ENCODE results near the gene TXNDC2. TPM values are rescaled to one million over a fixed set of nuclear protein-coding genes. Genes with fewer than 3 reads are reported as not detected.

TXNDC2 gene
- total RNA-seq, 2 donors from 2014 or later = 0.35 to 8.8 TPM

DNA sequence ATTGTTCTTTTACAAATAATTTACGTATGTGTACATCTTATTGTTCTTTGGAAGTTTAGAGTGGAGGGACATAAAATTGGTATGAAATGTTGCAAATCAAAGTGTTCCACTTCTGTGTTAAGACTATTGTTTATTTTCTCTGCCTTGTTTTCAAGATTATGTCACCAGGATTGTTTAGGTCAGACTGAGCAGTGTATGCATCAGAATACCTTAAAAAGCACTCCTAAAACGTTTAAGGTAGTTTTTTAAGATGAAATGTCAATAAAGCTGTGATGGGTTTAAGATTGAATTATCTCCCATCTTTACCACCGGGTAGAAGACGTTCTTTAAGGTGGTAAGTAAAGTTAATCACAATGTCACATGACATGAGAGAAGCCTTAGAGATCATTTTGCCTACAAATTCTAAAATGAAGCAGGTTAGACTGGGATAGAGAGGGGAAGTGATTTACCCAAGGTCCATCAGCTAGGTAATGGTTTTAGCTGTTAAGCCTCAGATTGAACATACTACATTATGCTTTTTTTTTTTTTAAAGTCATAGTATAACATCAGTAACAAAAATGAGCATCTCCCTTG lies 38.7 kb downstream of the TXNDC2 start:
- ATAC-seq (ENCODE audit: insufficient number of reproducible peaks, low FRiP score, low read depth) (no peak), DNase-seq (ENCODE audit: low spot score) (no peak)
- peaks cover 72 to 93% of the 10 kb centered on the region in 2 donors for H3K4me1 ChIP-seq (ENCODE audit: control insufficient read depth in 1 of 2, low read depth in 2 of 2)
- TF ChIP-seq, protein P1, sequence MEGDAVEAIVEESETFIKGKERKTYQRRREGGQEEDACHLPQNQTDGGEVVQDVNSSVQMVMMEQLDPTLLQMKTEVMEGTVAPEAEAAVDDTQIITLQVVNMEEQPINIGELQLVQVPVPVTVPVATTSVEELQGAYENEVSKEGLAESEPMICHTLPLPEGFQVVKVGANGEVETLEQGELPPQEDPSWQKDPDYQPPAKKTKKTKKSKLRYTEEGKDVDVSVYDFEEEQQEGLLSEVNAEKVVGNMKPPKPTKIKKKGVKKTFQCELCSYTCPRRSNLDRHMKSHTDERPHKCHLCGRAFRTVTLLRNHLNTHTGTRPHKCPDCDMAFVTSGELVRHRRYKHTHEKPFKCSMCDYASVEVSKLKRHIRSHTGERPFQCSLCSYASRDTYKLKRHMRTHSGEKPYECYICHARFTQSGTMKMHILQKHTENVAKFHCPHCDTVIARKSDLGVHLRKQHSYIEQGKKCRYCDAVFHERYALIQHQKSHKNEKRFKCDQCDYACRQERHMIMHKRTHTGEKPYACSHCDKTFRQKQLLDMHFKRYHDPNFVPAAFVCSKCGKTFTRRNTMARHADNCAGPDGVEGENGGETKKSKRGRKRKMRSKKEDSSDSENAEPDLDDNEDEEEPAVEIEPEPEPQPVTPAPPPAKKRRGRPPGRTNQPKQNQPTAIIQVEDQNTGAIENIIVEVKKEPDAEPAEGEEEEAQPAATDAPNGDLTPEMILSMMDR (IDR thresholded peaks at IDR 0.05) = no peak
- H3K27ac ChIP-seq = peak overlapping the region; percentile 48 to 83
- H3K9me3 ChIP-seq = no peaks in the 10 kb centered on the region
- H3K27me3 ChIP-seq (replicated peaks; ENCODE audit: insufficient read depth) = no peaks in the 10 kb centered on the region
- peak overlapping the region; percentile 34 for H3K4me3 ChIP-seq
- no peaks in the 10 kb centered on the region for H3K36me3 ChIP-seq

DNA sequence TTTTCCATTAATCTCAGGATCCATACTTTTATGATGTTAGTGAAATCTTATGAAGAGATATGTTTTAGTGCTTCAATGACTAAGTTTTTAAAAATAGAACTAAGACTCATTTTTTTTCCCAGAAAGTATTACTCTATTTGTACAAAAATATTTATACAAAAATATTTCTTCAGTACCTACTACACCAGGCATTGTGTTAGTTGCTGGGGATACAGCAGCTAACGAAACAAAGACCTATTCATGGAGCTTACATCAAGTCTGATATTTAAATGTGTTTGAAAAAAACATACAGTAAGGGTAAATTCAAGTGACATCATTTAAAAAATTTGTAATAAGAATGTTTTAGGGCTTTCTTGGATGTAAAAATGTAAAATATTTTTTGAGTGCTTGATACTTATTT lies 39.6 kb downstream of the TXNDC2 start:
- peak; percentile 90 for ATAC-seq (ENCODE audit: insufficient number of reproducible peaks, low FRiP score, low read depth)
- H3K4me1 ChIP-seq (ENCODE audit: control insufficient read depth in 1 of 2, low read depth in 2 of 2) = peaks cover 66 to 92% of the 10 kb centered on the region in 2 donors
- H3K27ac ChIP-seq = peak overlapping the region; percentile 48 to 83

DNA sequence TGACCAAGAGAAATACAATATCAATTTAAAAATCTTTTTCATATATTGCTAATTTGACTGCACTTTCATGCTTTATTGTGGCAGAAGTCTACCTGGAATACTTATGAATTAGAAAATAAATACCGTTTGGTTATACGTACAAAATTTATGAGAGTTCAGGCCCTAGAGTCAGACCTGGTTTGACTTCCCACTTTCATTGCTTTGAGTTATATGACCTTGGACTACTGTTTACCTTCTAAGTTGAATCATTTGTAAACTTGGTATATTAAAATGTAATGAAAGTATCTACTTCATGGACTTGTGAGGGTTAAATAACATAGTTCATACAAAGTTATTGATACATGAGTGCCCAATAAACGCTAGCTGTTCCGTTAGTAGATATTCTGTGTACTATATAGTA lies 40.0 kb downstream of the TXNDC2 start:
- no peak for ATAC-seq (ENCODE audit: insufficient number of reproducible peaks, low FRiP score, low read depth)
- H3K36me3 ChIP-seq = no peaks in the 10 kb centered on the region
- DNase-seq (ENCODE audit: low spot score) = no peak
- H3K9me3 ChIP-seq = no peaks in the 10 kb centered on the region
- peak overlapping the region; percentile 36 for H3K4me3 ChIP-seq
- peak overlapping the region; percentile 33 to 83 for H3K27ac ChIP-seq
- TF ChIP-seq, protein P1 (IDR thresholded peaks at IDR 0.05) = no peak
- no peaks in the 10 kb centered on the region for H3K27me3 ChIP-seq (replicated peaks; ENCODE audit: insufficient read depth)
- H3K4me1 ChIP-seq (ENCODE audit: control insufficient read depth in 1 of 2, low read depth in 2 of 2) = peaks cover 67 to 92% of the 10 kb centered on the region in 2 donors

More for the DNA sequence above, 39.6 kb downstream of the TXNDC2 start:
- H3K4me3 ChIP-seq = peak overlapping the region; percentile 36
- no peaks in the 10 kb centered on the region for H3K9me3 ChIP-seq
- no peaks in the 10 kb centered on the region for H3K36me3 ChIP-seq
- no peaks in the 10 kb centered on the region for H3K27me3 ChIP-seq (replicated peaks; ENCODE audit: insufficient read depth)
- TF ChIP-seq, protein P1 (IDR thresholded peaks at IDR 0.05) = no peak
- no peak for DNase-seq (ENCODE audit: low spot score)

DNA sequence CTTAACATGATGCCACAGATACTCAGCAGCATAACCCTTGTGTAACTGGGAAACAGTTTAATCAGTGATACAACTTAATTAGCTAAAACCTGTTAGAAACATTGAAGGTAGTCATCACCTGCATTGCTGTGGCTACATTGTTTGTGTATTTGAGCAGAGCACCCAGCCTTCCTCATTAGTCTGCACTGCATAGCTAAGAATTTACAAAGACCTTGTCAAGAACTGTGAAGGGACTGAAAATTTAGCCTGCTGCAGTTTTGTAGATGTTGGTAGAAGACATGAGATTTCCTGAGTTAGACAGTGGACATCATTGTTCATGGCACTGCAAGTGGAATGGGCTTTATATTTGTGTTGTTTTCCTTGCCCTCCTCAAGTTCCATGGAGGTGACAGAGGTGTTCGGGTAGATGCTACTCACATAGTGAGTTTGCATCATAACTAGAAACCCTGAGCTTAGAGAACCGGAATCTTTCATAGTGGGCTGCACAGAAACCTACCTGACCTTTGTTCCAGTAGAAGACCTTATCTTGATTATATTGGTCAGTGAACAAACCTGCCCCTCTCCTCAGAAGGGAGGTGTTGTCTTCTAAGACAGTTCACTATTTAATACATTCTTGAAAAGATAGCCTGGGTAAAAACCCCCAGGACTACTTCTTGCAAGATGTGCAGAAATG lies 40.6 kb downstream of the TXNDC2 start:
- TF ChIP-seq, protein P1 (IDR thresholded peaks at IDR 0.05) = no peak
- ATAC-seq (ENCODE audit: insufficient number of reproducible peaks, low FRiP score, low read depth) = no peak

DNA sequence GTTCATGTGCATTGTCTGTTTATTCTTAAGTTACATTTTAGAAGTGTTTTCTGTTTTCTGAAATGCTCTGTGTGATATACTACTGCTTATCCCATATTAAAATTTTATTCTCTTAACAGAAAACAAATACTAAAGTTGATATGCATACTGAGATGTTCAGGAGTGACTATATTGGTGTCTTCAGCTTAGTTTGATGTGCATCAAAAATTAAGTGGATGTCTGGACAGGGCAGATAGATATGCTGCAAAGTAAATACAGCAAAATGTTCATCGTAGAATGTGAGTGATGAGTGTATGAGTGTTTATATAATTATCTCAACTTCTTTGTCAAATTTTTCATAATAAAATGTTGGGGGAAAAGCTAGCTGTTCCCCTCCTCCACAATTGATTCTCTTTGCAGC lies 41.2 kb downstream of the TXNDC2 start:
- Histone ChIP-seq H3K27me3 (replicated peaks; ENCODE audit: insufficient read depth) (no peaks in the 10 kb centered on the region), H3K27ac (peak overlapping the region; percentile 33 to 83), H3K36me3 (no peaks in the 10 kb centered on the region), H3K4me1 (ENCODE audit: control insufficient read depth in 1 of 2, low read depth in 2 of 2) (peaks cover 70 to 95% of the 10 kb centered on the region in 2 donors), H3K9me3 (no peaks in the 10 kb centered on the region), H3K4me3 (peak overlapping the region; percentile 6)
- DNase-seq (ENCODE audit: low spot score) = no peak
- TF ChIP-seq, protein P1 (IDR thresholded peaks at IDR 0.05) = no peak
- ATAC-seq (ENCODE audit: insufficient number of reproducible peaks, low FRiP score, low read depth) = no peak

More for the DNA sequence above, 40.6 kb downstream of the TXNDC2 start:
- H3K27ac ChIP-seq = peak overlapping the region; percentile 33 to 83
- H3K4me1 ChIP-seq (ENCODE audit: control insufficient read depth in 1 of 2, low read depth in 2 of 2) = peaks cover 67 to 92% of the 10 kb centered on the region in 2 donors
- no peak for DNase-seq (ENCODE audit: low spot score)
- H3K9me3 ChIP-seq = no peaks in the 10 kb centered on the region
- peak overlapping the region; percentile 6 for H3K4me3 ChIP-seq
- H3K36me3 ChIP-seq = no peaks in the 10 kb centered on the region
- H3K27me3 ChIP-seq (replicated peaks; ENCODE audit: insufficient read depth) = no peaks in the 10 kb centered on the region
